Measurements from ENCODE around the gene ZNF620. TPM values are rescaled to one million over a fixed set of nuclear protein-coding genes. Genes with fewer than 3 reads are reported as not detected.
A peak's percentile ranks its signal among the peaks of the same experiment; 100 is the strongest.
"Not testable (repeated sequence)": the region's sequence is repeated elsewhere in the genome, so short reads cannot be mapped to it uniquely, and the experiment has no call there.

ZNF620 gene
- total RNA-seq, 1 donor from 2014 or later, result 2.1 TPM

DNA sequence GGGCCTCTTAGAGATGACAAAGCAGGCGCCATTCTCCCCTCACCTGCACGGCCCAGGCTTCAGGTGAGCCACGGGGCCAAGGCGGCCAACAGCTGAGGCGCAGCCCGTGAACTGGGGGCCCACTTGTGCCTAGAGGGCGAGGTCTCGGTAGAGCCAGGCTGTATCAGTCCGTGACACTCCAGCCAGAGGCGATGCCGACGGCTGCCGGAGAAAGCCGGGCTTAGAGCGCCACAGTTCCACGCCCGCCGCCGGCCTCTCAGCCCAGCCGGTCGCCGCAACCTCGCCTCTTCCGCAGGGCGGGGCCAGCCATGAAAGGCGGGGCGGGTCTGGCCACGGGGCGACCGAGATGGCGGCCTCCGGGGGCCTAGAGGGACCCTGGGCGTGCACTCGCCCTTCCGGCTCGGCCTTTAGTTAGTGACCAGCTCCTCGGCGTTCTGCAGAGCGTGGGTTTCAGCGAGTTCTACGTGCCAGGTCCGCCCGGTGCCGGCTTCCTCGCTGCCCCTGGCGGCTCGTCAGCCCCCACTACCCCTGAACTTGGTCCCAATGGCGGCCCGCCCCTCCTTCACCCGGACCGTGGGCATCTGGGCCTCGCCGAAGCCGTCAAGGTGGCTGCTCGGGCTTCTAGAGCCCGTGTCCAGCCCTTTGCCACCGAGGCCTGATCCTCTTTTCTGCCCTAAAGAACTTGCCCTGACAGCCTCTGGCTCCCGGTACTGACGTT lies 18.9 kb downstream of the ZNF620 start, which contains the start of gene ZNF621:
Gene ZNF621, plus strand, starts transcription at position 393 of the 718 bp plus-strand sequence. CDS start 881 bp downstream, outside the sequence.
- H3K9me3 ChIP-seq (ENCODE audit: control insufficient read depth in 3 of 3, low read length in 3 of 3), result no peaks in the 10 kb centered on the region
- peak within 1 kb of the TSS; percentile 87 for H3K27ac ChIP-seq (ENCODE audit: low read depth, low read length)
- peak within 1 kb of the TSS; percentile 91 to 98 (median 97) for H3K9ac ChIP-seq (ENCODE audit: low read depth in 1 of 3, low read length in 3 of 3)
- peaks cover 15 to 25% (median 21%) of the 10 kb centered on the region in 3 donors for H3K36me3 ChIP-seq (ENCODE audit: control insufficient read depth in 3 of 3, insufficient read depth in 3 of 3, low read length in 3 of 3)
- no peaks in the 10 kb centered on the region for H3K27me3 ChIP-seq (ENCODE audit: control insufficient read depth in 3 of 3, insufficient read depth in 3 of 3, low read length in 3 of 3)
- peaks cover 10 to 17% (median 13%) of the 10 kb centered on the region in 3 donors for H3K4me1 ChIP-seq (ENCODE audit: control insufficient read depth in 3 of 3, insufficient read depth in 3 of 3, low read length in 3 of 3)
- H3K4me3 ChIP-seq (ENCODE audit: low read length in 3 of 3), result peak within 1 kb of the TSS; percentile 75 to 96 (median 85)

DNA sequence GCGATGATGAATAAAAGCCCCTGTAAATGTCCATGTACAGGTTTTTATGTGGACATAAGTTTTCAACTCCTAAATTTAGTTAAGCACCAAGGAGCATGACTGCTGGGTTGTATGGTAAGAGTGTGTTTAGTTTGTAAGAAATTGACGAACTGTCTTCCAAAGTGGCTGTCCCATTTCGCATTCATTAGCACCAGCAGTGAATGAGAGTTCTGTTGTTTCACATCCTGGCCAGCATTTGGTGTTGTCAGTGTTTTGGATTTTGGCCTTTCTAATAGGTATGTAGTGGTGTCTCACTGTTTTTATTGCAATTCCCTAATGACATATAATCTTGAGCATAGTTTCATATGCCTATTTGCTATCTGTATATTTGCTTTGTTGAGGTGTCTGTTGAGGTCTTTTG lies 22.6 kb downstream of the ZNF620 start:
- H3K4me1 ChIP-seq (ENCODE audit: control insufficient read depth in 3 of 3, insufficient read depth in 3 of 3, low read length in 3 of 3), result peaks cover 10 to 17% (median 13%) of the 10 kb centered on the region in 3 donors
- H3K36me3 ChIP-seq (ENCODE audit: control insufficient read depth in 3 of 3, insufficient read depth in 3 of 3, low read length in 3 of 3), result peaks cover 48 to 58% (median 57%) of the 10 kb centered on the region in 3 donors
- no peaks in the 10 kb centered on the region for H3K27me3 ChIP-seq (ENCODE audit: control insufficient read depth in 3 of 3, insufficient read depth in 3 of 3, low read length in 3 of 3)
- no peak overlapping the region for H3K4me3 ChIP-seq (ENCODE audit: low read length in 3 of 3)
- H3K27ac ChIP-seq (ENCODE audit: low read depth, low read length), result no peak overlapping the region
- peaks cover 0 to 5% (median 0%) of the 10 kb centered on the region in 3 donors for H3K9me3 ChIP-seq (ENCODE audit: control insufficient read depth in 3 of 3, low read length in 3 of 3)
- no peak overlapping the region for H3K9ac ChIP-seq (ENCODE audit: low read depth in 1 of 3, low read length in 3 of 3)

DNA sequence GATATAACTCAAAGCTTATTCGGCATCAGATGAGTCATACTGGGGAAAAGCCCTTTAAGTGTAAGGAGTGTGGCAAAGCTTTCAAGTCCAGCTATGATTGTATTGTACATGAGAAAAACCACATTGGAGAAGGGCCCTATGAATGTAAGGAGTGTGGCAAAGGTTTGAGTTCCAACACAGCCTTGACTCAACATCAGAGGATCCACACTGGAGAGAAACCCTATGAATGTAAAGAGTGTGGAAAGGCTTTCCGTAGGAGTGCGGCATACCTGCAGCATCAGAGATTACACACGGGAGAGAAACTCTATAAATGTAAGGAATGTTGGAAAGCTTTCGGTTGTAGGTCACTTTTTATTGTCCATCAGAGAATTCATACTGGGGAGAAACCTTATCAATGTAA lies 26.4 kb downstream of the ZNF620 start:
- H3K9ac ChIP-seq (ENCODE audit: low read depth in 1 of 3, low read length in 3 of 3), result no peak overlapping the region
- H3K27ac ChIP-seq (ENCODE audit: low read depth, low read length), result no peak overlapping the region
- no peaks in the 10 kb centered on the region for H3K4me1 ChIP-seq (ENCODE audit: control insufficient read depth in 3 of 3, insufficient read depth in 3 of 3, low read length in 3 of 3)
- H3K27me3 ChIP-seq (ENCODE audit: control insufficient read depth in 3 of 3, insufficient read depth in 3 of 3, low read length in 3 of 3), result no peaks in the 10 kb centered on the region
- H3K4me3 ChIP-seq (ENCODE audit: low read length in 3 of 3), result no peak overlapping the region
- peaks cover 0 to 5% (median 0%) of the 10 kb centered on the region in 3 donors for H3K9me3 ChIP-seq (ENCODE audit: control insufficient read depth in 3 of 3, low read length in 3 of 3)
- peaks cover 53 to 83% (median 73%) of the 10 kb centered on the region in 3 donors for H3K36me3 ChIP-seq (ENCODE audit: control insufficient read depth in 3 of 3, insufficient read depth in 3 of 3, low read length in 3 of 3)

DNA sequence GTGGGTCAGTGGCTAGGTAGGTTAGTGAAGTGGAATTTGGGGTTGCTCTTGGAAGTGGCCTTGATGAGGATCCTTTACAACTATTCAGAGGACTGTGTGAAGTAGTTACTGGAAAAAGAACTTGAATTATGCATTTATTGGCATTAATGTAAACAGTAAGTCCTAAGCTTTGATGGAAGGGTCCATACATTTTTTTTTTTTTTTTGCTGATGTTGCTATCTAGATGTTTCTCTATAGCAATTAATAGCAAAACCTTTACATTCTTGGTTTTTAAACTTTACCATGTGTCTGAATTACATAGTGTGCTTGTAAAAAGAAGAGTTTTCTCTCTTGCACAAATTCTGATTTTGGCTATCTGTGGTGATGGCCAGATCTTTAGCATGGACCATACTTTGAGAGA lies 28.4 kb downstream of the ZNF620 start:
- Histone ChIP-seq H3K27ac (ENCODE audit: low read depth, low read length) (no peak overlapping the region), H3K9ac (ENCODE audit: low read depth in 1 of 3, low read length in 3 of 3) (no peak overlapping the region), H3K36me3 (ENCODE audit: control insufficient read depth in 3 of 3, insufficient read depth in 3 of 3, low read length in 3 of 3) (peaks cover 48 to 81% (median 68%) of the 10 kb centered on the region in 3 donors), H3K9me3 (ENCODE audit: control insufficient read depth in 3 of 3, low read length in 3 of 3) (peaks cover 0 to 5% (median 0%) of the 10 kb centered on the region in 3 donors), H3K4me1 (ENCODE audit: control insufficient read depth in 3 of 3, insufficient read depth in 3 of 3, low read length in 3 of 3) (no peaks in the 10 kb centered on the region), H3K27me3 (ENCODE audit: control insufficient read depth in 3 of 3, insufficient read depth in 3 of 3, low read length in 3 of 3) (no peaks in the 10 kb centered on the region), H3K4me3 (ENCODE audit: low read length in 3 of 3) (no peak overlapping the region)

DNA sequence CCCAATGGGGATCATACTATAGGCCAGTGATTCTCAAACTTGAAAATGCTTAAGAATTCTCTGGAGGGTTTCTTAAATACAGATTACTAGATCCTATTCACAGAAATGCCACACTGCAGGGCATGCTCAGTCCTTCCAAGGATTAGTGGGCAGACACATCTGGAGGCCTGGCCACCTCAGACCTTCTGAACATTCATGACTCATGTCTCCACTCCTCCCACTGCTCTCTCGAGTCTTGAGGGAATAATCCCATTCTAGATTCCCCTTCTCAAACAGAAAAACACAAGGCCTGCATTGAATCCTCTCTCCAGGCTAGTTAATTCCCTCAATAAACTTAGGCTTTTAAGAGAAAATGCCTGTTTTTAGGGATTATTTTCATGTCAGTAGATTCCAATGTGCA lies 41.0 kb downstream of the ZNF620 start:
- Histone ChIP-seq H3K4me3 (ENCODE audit: low read length in 3 of 3) (no peak overlapping the region), H3K27me3 (ENCODE audit: control insufficient read depth in 3 of 3, insufficient read depth in 3 of 3, low read length in 3 of 3) (no peaks in the 10 kb centered on the region), H3K4me1 (ENCODE audit: control insufficient read depth in 3 of 3, insufficient read depth in 3 of 3, low read length in 3 of 3) (no peaks in the 10 kb centered on the region), H3K27ac (ENCODE audit: low read depth, low read length) (no peak overlapping the region), H3K9ac (ENCODE audit: low read depth in 1 of 3, low read length in 3 of 3) (no peak overlapping the region), H3K36me3 (ENCODE audit: control insufficient read depth in 3 of 3, insufficient read depth in 3 of 3, low read length in 3 of 3) (no peaks in the 10 kb centered on the region), H3K9me3 (ENCODE audit: control insufficient read depth in 3 of 3, low read length in 3 of 3) (no peaks in the 10 kb centered on the region)

DNA sequence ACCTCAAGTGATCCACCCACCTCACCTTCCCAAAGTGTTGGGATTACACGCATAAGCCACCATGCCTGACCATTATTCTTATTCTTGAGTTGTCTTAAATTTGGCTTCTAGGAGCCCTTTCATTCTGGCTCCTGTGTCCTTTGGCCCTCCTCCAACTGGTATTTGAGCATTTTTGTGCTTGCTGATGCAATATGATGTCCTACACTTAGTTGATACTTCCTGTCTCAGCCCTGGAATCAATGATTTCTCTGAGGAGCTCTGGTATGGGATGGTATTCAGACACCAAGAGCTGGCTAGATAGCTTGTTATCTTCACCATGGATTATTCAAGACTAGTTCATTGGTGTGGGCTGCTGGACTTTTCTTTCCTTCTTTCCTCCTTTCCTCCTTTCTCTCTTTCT lies 44.3 kb downstream of the ZNF620 start:
- no peaks in the 10 kb centered on the region for H3K9me3 ChIP-seq (ENCODE audit: control insufficient read depth in 3 of 3, low read length in 3 of 3)
- no peaks in the 10 kb centered on the region for H3K27me3 ChIP-seq (ENCODE audit: control insufficient read depth in 3 of 3, insufficient read depth in 3 of 3, low read length in 3 of 3)
- H3K4me3 ChIP-seq (ENCODE audit: low read length in 3 of 3), result no peak overlapping the region
- H3K27ac ChIP-seq (ENCODE audit: low read depth, low read length), result no peak overlapping the region
- no peaks in the 10 kb centered on the region for H3K36me3 ChIP-seq (ENCODE audit: control insufficient read depth in 3 of 3, insufficient read depth in 3 of 3, low read length in 3 of 3)
- no peaks in the 10 kb centered on the region for H3K4me1 ChIP-seq (ENCODE audit: control insufficient read depth in 3 of 3, insufficient read depth in 3 of 3, low read length in 3 of 3)
- no peak overlapping the region for H3K9ac ChIP-seq (ENCODE audit: low read depth in 1 of 3, low read length in 3 of 3)

DNA sequence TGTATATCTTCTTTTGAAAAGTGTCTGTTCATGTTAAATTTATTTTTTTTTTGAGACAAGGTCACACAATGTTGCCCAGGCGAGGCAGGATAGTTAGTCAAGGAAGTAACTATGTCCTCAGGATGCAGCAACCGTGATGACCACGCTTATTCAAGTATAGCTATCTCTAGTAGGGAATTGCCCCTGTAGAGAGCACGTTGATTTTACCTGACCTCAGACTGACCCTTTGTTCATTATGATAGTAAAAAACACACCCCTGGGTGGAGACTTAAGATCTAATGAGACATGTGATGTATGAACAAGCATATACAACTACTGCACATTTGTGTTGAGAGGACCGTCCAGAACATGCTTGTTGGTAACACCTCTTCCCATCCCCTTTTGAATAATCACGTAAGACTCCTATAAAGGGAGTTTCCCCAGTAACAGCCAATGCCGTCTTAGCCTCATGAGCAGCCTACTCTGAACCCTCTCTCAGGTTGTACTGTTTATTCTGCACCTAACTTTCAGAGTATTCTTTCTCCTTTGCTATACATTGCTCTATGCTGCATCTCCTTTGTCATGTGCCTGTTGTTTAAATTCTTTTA lies 51.8 kb downstream of the ZNF620 start:
- Histone ChIP-seq H3K27ac (ENCODE audit: low read depth, low read length) (no peak overlapping the region), H3K4me1 (ENCODE audit: control insufficient read depth in 3 of 3, insufficient read depth in 3 of 3, low read length in 3 of 3) (no peaks in the 10 kb centered on the region), H3K9ac (ENCODE audit: low read depth in 1 of 3, low read length in 3 of 3) (no peak overlapping the region), H3K27me3 (ENCODE audit: control insufficient read depth in 3 of 3, insufficient read depth in 3 of 3, low read length in 3 of 3) (no peaks in the 10 kb centered on the region), H3K9me3 (ENCODE audit: control insufficient read depth in 3 of 3, low read length in 3 of 3) (no peaks in the 10 kb centered on the region), H3K36me3 (ENCODE audit: control insufficient read depth in 3 of 3, insufficient read depth in 3 of 3, low read length in 3 of 3) (no peaks in the 10 kb centered on the region), H3K4me3 (ENCODE audit: low read length in 3 of 3) (no peak overlapping the region)

DNA sequence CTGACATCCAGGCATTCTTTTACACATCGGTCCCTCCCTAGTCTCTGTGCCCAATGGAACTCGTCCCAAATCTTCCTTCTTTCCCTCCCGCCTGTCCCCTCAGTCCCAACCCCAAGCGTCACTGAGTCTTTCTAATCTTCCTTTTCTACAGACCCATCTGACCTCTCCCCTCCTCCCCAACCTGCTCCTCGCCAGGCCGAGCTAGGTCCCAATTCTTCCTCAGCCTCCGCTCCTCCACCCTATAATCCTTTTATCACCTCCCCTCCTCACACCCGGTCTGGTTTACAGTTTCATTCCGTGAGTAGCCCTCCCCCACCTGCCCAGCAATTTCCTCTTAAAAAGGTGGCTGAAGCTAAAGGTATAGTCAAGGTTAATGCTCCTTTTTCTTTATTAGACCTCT lies 56.6 kb downstream of the ZNF620 start:
- H3K27ac ChIP-seq (ENCODE audit: low read depth, low read length); H3K9me3 ChIP-seq (ENCODE audit: control insufficient read depth in 3 of 3, low read length in 3 of 3); H3K4me3 ChIP-seq (ENCODE audit: low read length in 3 of 3); H3K27me3 ChIP-seq (ENCODE audit: control insufficient read depth in 3 of 3, insufficient read depth in 3 of 3, low read length in 3 of 3); H3K9ac ChIP-seq (ENCODE audit: low read depth in 1 of 3, low read length in 3 of 3); H3K4me1 ChIP-seq (ENCODE audit: control insufficient read depth in 3 of 3, insufficient read depth in 3 of 3, low read length in 3 of 3); H3K36me3 ChIP-seq (ENCODE audit: control insufficient read depth in 3 of 3, insufficient read depth in 3 of 3, low read length in 3 of 3): not testable (repeated sequence)

DNA sequence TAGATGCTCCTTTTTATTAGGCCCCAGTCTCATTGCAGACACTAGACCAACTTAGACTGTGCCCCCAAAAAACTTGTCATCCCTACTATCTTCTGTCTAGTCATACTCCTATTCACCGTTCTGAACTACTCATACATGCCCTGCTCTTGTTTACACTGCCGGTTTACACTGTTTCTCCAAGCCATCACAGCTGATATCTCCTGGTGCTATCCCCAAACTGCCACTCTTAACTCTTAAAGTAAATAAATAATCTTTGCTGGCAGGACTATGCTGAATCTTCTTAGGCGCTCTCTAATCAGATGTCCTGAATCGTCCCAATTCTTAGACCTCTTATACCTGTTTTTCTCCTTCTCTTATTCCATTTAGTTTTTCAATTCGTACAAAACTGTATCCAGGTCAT lies 59.8 kb downstream of the ZNF620 start:
- H3K4me3 ChIP-seq (ENCODE audit: low read length in 3 of 3); H3K36me3 ChIP-seq (ENCODE audit: control insufficient read depth in 3 of 3, insufficient read depth in 3 of 3, low read length in 3 of 3); H3K27ac ChIP-seq (ENCODE audit: low read depth, low read length); H3K9ac ChIP-seq (ENCODE audit: low read depth in 1 of 3, low read length in 3 of 3); H3K4me1 ChIP-seq (ENCODE audit: control insufficient read depth in 3 of 3, insufficient read depth in 3 of 3, low read length in 3 of 3); H3K9me3 ChIP-seq (ENCODE audit: control insufficient read depth in 3 of 3, low read length in 3 of 3); H3K27me3 ChIP-seq (ENCODE audit: control insufficient read depth in 3 of 3, insufficient read depth in 3 of 3, low read length in 3 of 3): not testable (repeated sequence)

DNA sequence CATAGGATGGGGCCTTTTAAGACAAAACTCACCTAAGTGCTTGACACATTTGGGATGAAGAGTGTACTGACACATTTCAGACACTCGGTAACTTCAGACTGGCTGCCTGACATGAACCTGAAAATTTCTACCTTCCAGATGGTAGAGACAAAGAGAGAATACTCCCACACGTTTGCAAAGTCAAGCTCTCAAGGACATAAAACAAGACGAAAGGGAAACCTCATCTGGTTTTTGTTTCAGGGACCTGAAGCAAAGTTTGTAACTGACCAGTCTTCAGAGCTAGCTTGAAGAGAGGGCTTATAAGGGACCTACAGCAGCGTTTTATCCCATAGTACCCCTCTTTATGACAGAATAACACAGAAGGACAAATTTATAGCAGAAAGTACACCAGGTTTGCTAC lies 60.9 kb downstream of the ZNF620 start:
- Histone ChIP-seq H3K4me1 (ENCODE audit: control insufficient read depth in 3 of 3, insufficient read depth in 3 of 3, low read length in 3 of 3) (no peaks in the 10 kb centered on the region), H3K4me3 (ENCODE audit: low read length in 3 of 3) (no peak overlapping the region), H3K36me3 (ENCODE audit: control insufficient read depth in 3 of 3, insufficient read depth in 3 of 3, low read length in 3 of 3) (no peaks in the 10 kb centered on the region), H3K27ac (ENCODE audit: low read depth, low read length) (no peak overlapping the region), H3K9me3 (ENCODE audit: control insufficient read depth in 3 of 3, low read length in 3 of 3) (no peaks in the 10 kb centered on the region), H3K27me3 (ENCODE audit: control insufficient read depth in 3 of 3, insufficient read depth in 3 of 3, low read length in 3 of 3) (no peaks in the 10 kb centered on the region), H3K9ac (ENCODE audit: low read depth in 1 of 3, low read length in 3 of 3) (no peak overlapping the region)

Measured in skeletal muscle tissue (tissue), 4 donors.